Measurements from ENCODE around the gene FGD2.

DNA sequence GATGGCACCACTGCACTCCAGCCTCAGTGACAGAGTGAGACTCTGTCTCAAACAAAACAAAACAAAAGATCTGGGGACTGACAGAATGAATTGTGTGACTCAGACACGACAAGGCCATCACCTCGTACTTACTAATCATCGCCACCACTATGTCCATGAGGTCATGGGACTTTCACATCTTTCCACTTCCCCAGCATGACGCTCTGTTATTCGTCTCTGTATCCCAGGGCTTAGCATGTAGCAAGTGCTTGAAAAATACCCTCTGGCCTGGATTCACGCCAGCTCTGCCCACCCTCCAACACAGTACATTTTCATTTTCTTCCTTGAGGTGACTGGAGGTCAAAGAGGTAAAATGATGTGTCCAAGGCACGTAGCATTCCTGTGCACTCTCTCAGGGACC, 27.8 kb downstream of the FGD2 start:
- TF ChIP-seq, protein P1, sequence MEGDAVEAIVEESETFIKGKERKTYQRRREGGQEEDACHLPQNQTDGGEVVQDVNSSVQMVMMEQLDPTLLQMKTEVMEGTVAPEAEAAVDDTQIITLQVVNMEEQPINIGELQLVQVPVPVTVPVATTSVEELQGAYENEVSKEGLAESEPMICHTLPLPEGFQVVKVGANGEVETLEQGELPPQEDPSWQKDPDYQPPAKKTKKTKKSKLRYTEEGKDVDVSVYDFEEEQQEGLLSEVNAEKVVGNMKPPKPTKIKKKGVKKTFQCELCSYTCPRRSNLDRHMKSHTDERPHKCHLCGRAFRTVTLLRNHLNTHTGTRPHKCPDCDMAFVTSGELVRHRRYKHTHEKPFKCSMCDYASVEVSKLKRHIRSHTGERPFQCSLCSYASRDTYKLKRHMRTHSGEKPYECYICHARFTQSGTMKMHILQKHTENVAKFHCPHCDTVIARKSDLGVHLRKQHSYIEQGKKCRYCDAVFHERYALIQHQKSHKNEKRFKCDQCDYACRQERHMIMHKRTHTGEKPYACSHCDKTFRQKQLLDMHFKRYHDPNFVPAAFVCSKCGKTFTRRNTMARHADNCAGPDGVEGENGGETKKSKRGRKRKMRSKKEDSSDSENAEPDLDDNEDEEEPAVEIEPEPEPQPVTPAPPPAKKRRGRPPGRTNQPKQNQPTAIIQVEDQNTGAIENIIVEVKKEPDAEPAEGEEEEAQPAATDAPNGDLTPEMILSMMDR (IDR thresholded peaks at IDR 0.05), result no peak
- no peak for TF ChIP-seq POLR2A (IDR thresholded peaks at IDR 0.05)

Data from lower leg skin (tissue), 3 donors.